K562 (cell line): Measurements from ENCODE around the gene FKBP7.

Experiments
- ATF7 ChIP-seq: fragments of 450-650 bp; IDR thresholded peaks from 2 replicates; pipeline ENCODE4 v1.7.1; 2014; ENCODE audit warnings: mild to moderate bottlenecking, moderate library complexity
- E2F1 ChIP-seq: sonication (generic); formaldehyde crosslinking; IDR thresholded peaks from 2 replicates; pipeline ENCODE4 v1.8.1; 2023; ENCODE audit warnings: mild to moderate bottlenecking, missing genetic modification reagents, moderate library complexity
- E2F6 ChIP-seq, 2 experiments: IDR thresholded peaks; 2 replicates each; pipeline ENCODE4 v1.6.1; 2011; ENCODE audit warnings: borderline replicate concordance in 1 of 2, control low read depth in 1 of 2, low read depth in 1 of 2, low read length in 1 of 2, mild to moderate bottlenecking in 1 of 2, mixed read lengths in 1 of 2, moderate library complexity in 1 of 2; ENCODE audit not compliant: insufficient read depth in 1 of 2, insufficient read length in 1 of 2, poor library complexity in 1 of 2, severe bottlenecking in 1 of 2; ENCODE audit errors: extremely low read depth in 1 of 2
- FOXJ3 ChIP-seq: sonication (generic); formaldehyde crosslinking; IDR thresholded peaks from 2 replicates; pipeline ENCODE4 v1.4.0; 2020; ENCODE audit warnings: mild to moderate bottlenecking, missing genetic modification reagents
- TAF1 ChIP-seq: IDR thresholded peaks from 2 replicates; pipeline ENCODE4 v1.6.1; 2011; ENCODE audit warnings: mild to moderate bottlenecking, low read length, moderate library complexity; ENCODE audit not compliant: insufficient read depth, control insufficient read depth, severe bottlenecking; ENCODE audit errors: extremely low read depth

GRCh38 chr2:178498137-178498536 lies 19.7 kb upstream of the FKBP7 start:
- TF ChIP-seq TAF1 (no peak), E2F1 (no peak), FOXJ3 (CRISPR knock-in tag) (no peak), ATF7 (no peak; the same call in 1 of the 2 replicates), E2F6 (IDR thresholded peaks at IDR 0.05; ENCODE audit: borderline replicate concordance in 1 of 2, extremely low read depth in 1 of 2, insufficient read depth in 1 of 2, insufficient read length in 1 of 2, low read depth in 1 of 2, low read length in 1 of 2, poor library complexity in 1 of 2, severe bottlenecking in 1 of 2) (no peak)
